HepG2 (cell line): ENCODE measurements around the gene MFF. TPM values are rescaled to one million over a fixed set of nuclear protein-coding genes. Genes with fewer than 3 reads are reported as not detected.

ENCODE experiments used
- ADNP ChIP-seq: sonication (generic); formaldehyde crosslinking; IDR thresholded peaks from 2 replicates; pipeline ENCODE4 v1.4.0; 2020; ENCODE audit warnings: missing genetic modification reagents
- AGO2 ChIP-seq: fragments of 200-400 bp; formaldehyde crosslinking; optimal IDR thresholded peaks from 2 replicates; pipeline ENCODE3; 2017; ENCODE audit warnings: mild to moderate bottlenecking, low read depth, low read length, moderate library complexity
- ARNT2 ChIP-seq: sonication (generic); formaldehyde crosslinking; IDR thresholded peaks from 2 replicates; pipeline ENCODE4 v1.8.0; 2022; ENCODE audit warnings: mild to moderate bottlenecking, low read depth, missing genetic modification reagents, moderate library complexity
- CBX5 ChIP-seq: sonication (generic); formaldehyde crosslinking; IDR thresholded peaks from 2 replicates; pipeline ENCODE4 v1.4.0; 2020; ENCODE audit warnings: missing genetic modification reagents, borderline replicate concordance
- FOXO1 ChIP-seq: sonication (generic); formaldehyde crosslinking; IDR thresholded peaks from 2 replicates; pipeline ENCODE4 v1.4.0; 2020; ENCODE audit warnings: missing genetic modification reagents
- HNRNPH1 ChIP-seq: fragments of 200-400 bp; formaldehyde crosslinking; optimal IDR thresholded peaks from 2 replicates; pipeline ENCODE3; 2017; ENCODE audit warnings: mild to moderate bottlenecking, low read depth, low read length
- HNRNPK ChIP-seq: fragments of 200-400 bp; formaldehyde crosslinking; IDR thresholded peaks from 2 replicates; pipeline ENCODE4 v1.6.1; 2018; ENCODE audit warnings: low read length, low read depth, moderate library complexity, mild to moderate bottlenecking; ENCODE audit not compliant: poor library complexity, severe bottlenecking
- ISX ChIP-seq: sonication (generic); formaldehyde crosslinking; conservative IDR thresholded peaks from 2 replicates; pipeline ENCODE4 v1.5.0; 2020; ENCODE audit warnings: missing genetic modification reagents
- KLF12 ChIP-seq: sonication (generic); formaldehyde crosslinking; IDR thresholded peaks from 2 replicates; pipeline ENCODE4 v1.4.0; 2020; ENCODE audit warnings: missing genetic modification reagents, borderline replicate concordance
- MYC ChIP-seq: sonication (generic); formaldehyde crosslinking; IDR thresholded peaks from 2 replicates; pipeline ENCODE4 v1.9.0; 2021; ENCODE audit warnings: missing genetic modification reagents, borderline replicate concordance
- NFKBIZ ChIP-seq: IDR thresholded peaks from 2 replicates; pipeline ENCODE4 v1.6.1; 2018; ENCODE audit warnings: missing genetic modification reagents, missing compliant biosample characterization
- RBM22 ChIP-seq: fragments of 200-400 bp; formaldehyde crosslinking; optimal IDR thresholded peaks from 2 replicates; pipeline ENCODE3; 2017; ENCODE audit warnings: mild to moderate bottlenecking, low read length, moderate library complexity
- SIX4 ChIP-seq: sonication (generic); formaldehyde crosslinking; IDR thresholded peaks from 2 replicates; pipeline ENCODE4 v1.4.0; 2020; ENCODE audit warnings: missing genetic modification reagents
- SOX6 ChIP-seq, 2 experiments: fragments of 450-650 bp in 1 of 2; sonication (generic) in 1 of 2; formaldehyde crosslinking in 1 of 2; IDR thresholded peaks; 2 replicates each; pipeline versions ENCODE4 v1.4.0 to v1.6.1; 2017 to 2020; ENCODE audit warnings: antibody characterized with exemption in 1 of 2, mild to moderate bottlenecking in 1 of 2, missing genetic modification reagents in 1 of 2
- SUZ12 ChIP-seq: fragments of 150-350 bp; IDR thresholded peaks from 2 replicates; pipeline ENCODE4 v1.6.1; 2014; ENCODE audit warnings: low read depth, low read length
- TBX3 ChIP-seq: fragments of 450-650 bp; IDR thresholded peaks from 2 replicates; pipeline ENCODE4 v1.6.1; 2017; ENCODE audit warnings: antibody characterized with exemption, mild to moderate bottlenecking, inconsistent platforms, borderline replicate concordance
- TMF1 ChIP-seq: sonication (generic); formaldehyde crosslinking; IDR thresholded peaks from 2 replicates; pipeline ENCODE4 v1.8.1; 2022; ENCODE audit warnings: low read depth, missing genetic modification reagents
- ZC3H13 ChIP-seq: sonication (generic); formaldehyde crosslinking; IDR thresholded peaks from 2 replicates; pipeline ENCODE4 v1.8.1; 2023; ENCODE audit warnings: mild to moderate bottlenecking, missing genetic modification reagents, moderate library complexity
- ZFX ChIP-seq: sonication (generic); formaldehyde crosslinking; IDR thresholded peaks from 2 replicates; pipeline ENCODE4 v1.4.0; 2020; ENCODE audit warnings: mild to moderate bottlenecking, low read depth, missing genetic modification reagents, moderate library complexity
- ZFYVE20 ChIP-seq: sonication (generic); formaldehyde crosslinking; IDR thresholded peaks from 2 replicates; pipeline ENCODE4 v1.8.0; 2023; ENCODE audit warnings: low read depth, mild to moderate bottlenecking, moderate library complexity, missing genetic modification reagents, borderline replicate concordance
- ZNF224 ChIP-seq: sonication (generic); formaldehyde crosslinking; IDR thresholded peaks from 2 replicates; pipeline ENCODE4 v1.5.0; 2020; ENCODE audit warnings: mild to moderate bottlenecking, missing genetic modification reagents
- ZNF337 ChIP-seq: sonication (generic); formaldehyde crosslinking; IDR thresholded peaks from 2 replicates; pipeline ENCODE4 v1.5.1; 2020; ENCODE audit warnings: missing genetic modification reagents, low read depth, mild to moderate bottlenecking, borderline replicate concordance
- ZNF468 ChIP-seq: sonication (generic); formaldehyde crosslinking; IDR thresholded peaks from 2 replicates; pipeline ENCODE4 v1.8.0; 2022; ENCODE audit warnings: mild to moderate bottlenecking, moderate library complexity, missing genetic modification reagents
- ZNF772 ChIP-seq: sonication (generic); formaldehyde crosslinking; IDR thresholded peaks from 2 replicates; pipeline ENCODE4 v1.5.0; 2020; ENCODE audit warnings: mild to moderate bottlenecking, missing genetic modification reagents
- ZNF788 ChIP-seq: sonication (generic); formaldehyde crosslinking; IDR thresholded peaks from 2 replicates; pipeline ENCODE4 v1.5.0; 2020; ENCODE audit warnings: mild to moderate bottlenecking, missing genetic modification reagents, borderline replicate concordance
- polyA plus RNA-seq, 8 experiments: library from polyadenylated mRNA; depleted of rRNA in 3 of 8; stranded (reverse) in 7 of 8; unstranded in 1 of 8; fragments of >200 nt; fragmentation: Illumina TruSeq in 4 of 8; extraction: Trizol in 4 of 8; gene quantifications; 2 replicates each; pipeline versions ENCODE4 v1.2.1 to v1.2.3, GENCODE V29; 2011 to 2016; ENCODE audit warnings: low read depth in 4 of 8, missing spikeins in 1 of 8, mixed read lengths in 1 of 8; ENCODE audit not compliant: insufficient read depth in 1 of 8
- total RNA-seq, 5 experiments: library from RNA; depleted of rRNA; stranded (reverse); fragments of >200 nt; fragmentation: Illumina TruSeq; extraction: Trizol; gene quantifications; 2 replicates each; pipeline ENCODE4 v1.2.3, GENCODE V29; 2016; ENCODE audit warnings: low read depth in 1 of 5
- TF ChIP-seq, protein P1 (sequence below): IDR thresholded peaks from 2 replicates; pipeline ENCODE4 v1.6.1; 2016; ENCODE audit warnings: low read depth, missing genetic modification reagents, missing compliant biosample characterization

The MFF gene
- total and polyA plus RNA-seq, 2 of the 13 experiments (the other 11 are each of a cell fraction or from before 2014, with no cell fraction given): 81.9 to 156 TPM

DNA sequence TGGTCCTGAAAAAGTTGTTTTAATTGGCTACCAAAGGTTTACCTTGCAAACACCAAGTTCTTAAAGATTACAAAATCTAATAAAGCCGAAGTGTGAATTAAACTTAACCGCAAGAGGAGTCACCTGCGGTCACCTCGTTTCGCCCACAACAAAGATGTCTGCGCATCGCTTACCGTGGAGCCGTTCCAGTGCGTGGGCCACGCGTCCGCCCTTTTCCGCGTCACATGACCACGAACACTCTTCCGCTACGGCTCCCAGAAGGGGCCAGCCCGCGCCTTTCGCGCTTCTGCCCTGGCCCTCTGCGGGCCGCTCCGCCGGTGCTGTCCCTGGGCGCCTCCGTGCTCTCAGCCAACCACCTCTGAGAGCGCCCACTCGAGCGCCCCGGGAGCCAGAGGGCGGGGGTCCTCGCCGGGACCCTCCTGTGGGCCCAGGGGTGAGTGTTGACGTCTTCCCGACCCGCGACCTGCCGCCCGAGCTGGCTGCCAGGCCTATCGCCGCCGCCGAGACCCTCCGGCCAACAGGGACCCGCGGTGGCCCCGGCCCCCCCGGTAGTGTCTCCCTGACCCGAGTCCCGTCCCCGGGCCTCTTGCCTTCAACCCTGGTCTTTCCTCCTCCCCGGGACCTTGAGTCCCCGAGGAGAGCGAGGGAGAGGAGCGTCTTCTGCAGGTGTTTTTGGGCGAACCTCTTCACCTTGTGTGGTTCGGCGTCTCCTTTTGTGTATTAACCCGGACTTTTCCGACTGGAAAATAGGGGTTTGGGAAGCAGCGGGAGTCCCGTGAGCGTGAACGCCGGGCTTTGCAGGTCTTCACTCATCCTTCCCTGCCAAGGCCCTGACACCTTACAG, at the start of gene MFF (continued):
- TF ChIP-seq, protein P1, sequence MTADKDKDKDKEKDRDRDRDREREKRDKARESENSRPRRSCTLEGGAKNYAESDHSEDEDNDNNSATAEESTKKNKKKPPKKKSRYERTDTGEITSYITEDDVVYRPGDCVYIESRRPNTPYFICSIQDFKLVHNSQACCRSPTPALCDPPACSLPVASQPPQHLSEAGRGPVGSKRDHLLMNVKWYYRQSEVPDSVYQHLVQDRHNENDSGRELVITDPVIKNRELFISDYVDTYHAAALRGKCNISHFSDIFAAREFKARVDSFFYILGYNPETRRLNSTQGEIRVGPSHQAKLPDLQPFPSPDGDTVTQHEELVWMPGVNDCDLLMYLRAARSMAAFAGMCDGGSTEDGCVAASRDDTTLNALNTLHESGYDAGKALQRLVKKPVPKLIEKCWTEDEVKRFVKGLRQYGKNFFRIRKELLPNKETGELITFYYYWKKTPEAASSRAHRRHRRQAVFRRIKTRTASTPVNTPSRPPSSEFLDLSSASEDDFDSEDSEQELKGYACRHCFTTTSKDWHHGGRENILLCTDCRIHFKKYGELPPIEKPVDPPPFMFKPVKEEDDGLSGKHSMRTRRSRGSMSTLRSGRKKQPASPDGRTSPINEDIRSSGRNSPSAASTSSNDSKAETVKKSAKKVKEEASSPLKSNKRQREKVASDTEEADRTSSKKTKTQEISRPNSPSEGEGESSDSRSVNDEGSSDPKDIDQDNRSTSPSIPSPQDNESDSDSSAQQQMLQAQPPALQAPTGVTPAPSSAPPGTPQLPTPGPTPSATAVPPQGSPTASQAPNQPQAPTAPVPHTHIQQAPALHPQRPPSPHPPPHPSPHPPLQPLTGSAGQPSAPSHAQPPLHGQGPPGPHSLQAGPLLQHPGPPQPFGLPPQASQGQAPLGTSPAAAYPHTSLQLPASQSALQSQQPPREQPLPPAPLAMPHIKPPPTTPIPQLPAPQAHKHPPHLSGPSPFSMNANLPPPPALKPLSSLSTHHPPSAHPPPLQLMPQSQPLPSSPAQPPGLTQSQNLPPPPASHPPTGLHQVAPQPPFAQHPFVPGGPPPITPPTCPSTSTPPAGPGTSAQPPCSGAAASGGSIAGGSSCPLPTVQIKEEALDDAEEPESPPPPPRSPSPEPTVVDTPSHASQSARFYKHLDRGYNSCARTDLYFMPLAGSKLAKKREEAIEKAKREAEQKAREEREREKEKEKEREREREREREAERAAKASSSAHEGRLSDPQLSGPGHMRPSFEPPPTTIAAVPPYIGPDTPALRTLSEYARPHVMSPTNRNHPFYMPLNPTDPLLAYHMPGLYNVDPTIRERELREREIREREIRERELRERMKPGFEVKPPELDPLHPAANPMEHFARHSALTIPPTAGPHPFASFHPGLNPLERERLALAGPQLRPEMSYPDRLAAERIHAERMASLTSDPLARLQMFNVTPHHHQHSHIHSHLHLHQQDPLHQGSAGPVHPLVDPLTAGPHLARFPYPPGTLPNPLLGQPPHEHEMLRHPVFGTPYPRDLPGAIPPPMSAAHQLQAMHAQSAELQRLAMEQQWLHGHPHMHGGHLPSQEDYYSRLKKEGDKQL (CRISPR knock-in tag): peak; percentile 72
- peak; percentile 78 for TF ChIP-seq FOXO1 (CRISPR knock-in tag)
- 0 out of 2 replicates have a peak, but pooled peaks have one; percentile 27 for TF ChIP-seq ISX (CRISPR knock-in tag)
- peak; percentile 98; the same call in 1 of the 2 replicates for TF ChIP-seq ZNF788 (CRISPR knock-in tag)
- peak; percentile 93 for TF ChIP-seq ARNT2 (CRISPR knock-in tag)
- TF ChIP-seq TMF1: no peak
- peak; percentile 96 for TF ChIP-seq ZNF772 (CRISPR knock-in tag)
- TF ChIP-seq ZFYVE20: peak; percentile 86
- TF ChIP-seq MYC (CRISPR knock-in tag): peak; percentile 99
- TF ChIP-seq ZNF468 (CRISPR knock-in tag): peak; percentile 82; the same call in 1 of the 2 replicates
- peak; percentile 86 for TF ChIP-seq TBX3
- TF ChIP-seq NFKBIZ (CRISPR knock-in tag): peak; percentile 97; the same call in 1 of the 2 replicates
- TF ChIP-seq SUZ12: no peak
- peak; percentile 72; the same call in 1 of the 2 replicates for TF ChIP-seq SIX4 (CRISPR knock-in tag)
- peak; percentile 90 for TF ChIP-seq ZC3H13 (CRISPR knock-in tag)
- TF ChIP-seq ZNF224 (CRISPR knock-in tag): peak; percentile 99
- no peak for TF ChIP-seq HNRNPH1
- peak; percentile 99 for TF ChIP-seq CBX5
- no peak for TF ChIP-seq RBM22
- TF ChIP-seq SOX6 (IDR thresholded peaks at IDR 0.05): no peak
- peak; percentile 77 for TF ChIP-seq SOX6 (CRISPR knock-in tag; IDR thresholded peaks at IDR 0.05)
- TF ChIP-seq HNRNPK: peak; percentile 34
- 0 out of 2 replicates have a peak, but pooled peaks have one; percentile 22 for TF ChIP-seq ADNP (CRISPR knock-in tag)
- TF ChIP-seq ZFX: peak; percentile 99
- TF ChIP-seq AGO2: peak; percentile 93
- TF ChIP-seq KLF12: peak; percentile 82
- TF ChIP-seq ZNF337: peak; percentile 86
